GM23248 (cell line): ENCODE data around the gene REV3L.

Source experiments
- EZH2 ChIP-seq: fragments of 200-600 bp; sonication (generic); IDR thresholded peaks from 2 replicates; pipeline ENCODE4 v1.6.1; 2018; ENCODE audit warnings: antibody characterized with exemption, mild to moderate bottlenecking; ENCODE audit not compliant: insufficient read depth, poor library complexity, severe bottlenecking
- EZH2phosphoT487 ChIP-seq: fragments of 200-600 bp; sonication (generic); IDR thresholded peaks from 2 replicates; pipeline ENCODE4 v1.6.1; 2018; ENCODE audit warnings: antibody characterized with exemption, moderate library complexity, mild to moderate bottlenecking, low read depth; ENCODE audit not compliant: insufficient read depth

GRCh38 chr6:111490067-111490466, 7.0 kb upstream of the REV3L start:
- TF ChIP-seq EZH2: no peak
- TF ChIP-seq EZH2phosphoT487: no peak
